ENCODE data around the gene PEAK1. TPM values are rescaled to one million over a fixed set of nuclear protein-coding genes. Genes with fewer than 3 reads are reported as not detected.

The PEAK1 gene
- total RNA-seq, 1 experiment from 2014 or later, result 21.2 TPM

DNA sequence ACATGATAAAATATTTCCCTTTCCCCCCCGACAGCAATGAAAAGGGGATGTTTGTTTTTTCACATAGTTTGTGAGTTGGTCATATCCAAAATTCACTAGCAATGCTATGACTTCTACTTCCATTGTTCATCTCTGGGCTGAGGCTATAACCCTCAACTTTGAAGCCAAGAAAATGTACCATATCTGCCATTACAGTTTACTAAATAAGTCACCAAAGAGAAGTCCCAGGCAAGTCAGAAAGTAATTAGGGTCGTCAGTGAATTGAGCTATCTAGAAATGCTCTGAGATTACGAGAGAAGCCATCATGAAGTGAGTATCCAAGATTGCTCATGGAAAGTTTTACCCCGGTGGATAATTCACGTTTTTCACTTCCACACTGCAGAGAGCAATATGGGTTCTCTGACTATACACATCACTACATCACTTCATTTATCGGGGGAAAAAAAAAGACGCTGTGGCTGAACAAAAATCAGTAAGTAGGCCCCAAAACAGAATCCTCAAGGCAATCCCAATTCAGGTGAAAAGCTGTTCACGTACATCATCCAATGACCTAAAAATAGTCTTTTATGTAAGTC is 1.4 kb downstream of the PEAK1 start:
- Histone ChIP-seq H3K4me2 (ENCODE audit: insufficient read depth, insufficient read length, low read length) (peak overlapping the region; percentile 65), H3T11ph (ENCODE audit: low read length) (no peak overlapping the region), H3K9me3 (ENCODE audit: control insufficient read depth, low read depth, low read length) (no peaks in the 10 kb centered on the region), H3K23me2 (ENCODE audit: insufficient read length, low read depth, low read length, poor library complexity, severe bottlenecking) (peaks cover 10% of the 10 kb centered on the region), H3K27ac (ENCODE audit: insufficient read length, low read depth, low read length) (no peak overlapping the region), H4K91ac (ENCODE audit: insufficient read length, low read depth, low read length) (no peak overlapping the region), H2BK20ac (ENCODE audit: low read depth, low read length, poor library complexity, severe bottlenecking) (no peak overlapping the region), H2BK12ac (ENCODE audit: insufficient read length, low read depth, low read length) (no peak overlapping the region), H4K20me1 (ENCODE audit: control insufficient read depth, insufficient read depth, insufficient read length) (no peaks in the 10 kb centered on the region), H3K23ac (ENCODE audit: insufficient read length, low read depth, low read length) (no peak overlapping the region), H3K9ac (ENCODE audit: extremely low read depth, insufficient read length, low read length) (no peak overlapping the region), H3K18ac (ENCODE audit: insufficient read length, low read depth, low read length) (no peak overlapping the region), H4K8ac (replicated peaks; ENCODE audit: insufficient read length, low read depth, low read length) (no peak overlapping the region), H2BK15ac (ENCODE audit: low read depth, low read length) (no peak overlapping the region), H3K4ac (ENCODE audit: low read depth, low read length) (no peak overlapping the region), H3K27me3 (ENCODE audit: insufficient read depth, low read length) (no peaks in the 10 kb centered on the region), H2BK5ac (ENCODE audit: insufficient read length, low read length) (no peak overlapping the region), H3K56ac (ENCODE audit: insufficient read length, low read depth, low read length) (no peak overlapping the region), H2AK5ac (ENCODE audit: insufficient read length, low read length) (no peak overlapping the region), H3K14ac (ENCODE audit: insufficient read depth, low read length) (no peak overlapping the region), H3K79me2 (ENCODE audit: insufficient read depth, low read length) (peaks cover 9% of the 10 kb centered on the region; the same call in 1 of the 2 replicates), H2BK120ac (ENCODE audit: low read depth, low read length, poor library complexity, severe bottlenecking) (no peak overlapping the region), H3K79me1 (ENCODE audit: insufficient read depth, low read depth, low read length, poor library complexity, severe bottlenecking) (peaks cover 3% of the 10 kb centered on the region), H2AFZ (ENCODE audit: low read length) (no peak overlapping the region), H4K5ac (ENCODE audit: insufficient read length, low read depth, low read length) (no peak overlapping the region), H3K4me1 (ENCODE audit: insufficient read depth, low read length) (peaks cover 12% of the 10 kb centered on the region; the same call in 1 of the 2 replicates)
- Mint-ChIP-seq H3K27me3 (ENCODE audit: low read depth) (peaks cover 18% of the 10 kb centered on the region), H3K36me3 (ENCODE audit: insufficient read depth in 1 of 3, low read depth in 3 of 3) (0 out of 7 replicates have a peak, but pooled peaks cover 0 to 3% (median 0%) of the 10 kb centered on the region in 3 experiments), H3K27ac (no peak overlapping the region; a peak in 2 of 7 replicates), H3K4me3 (peak overlapping the region; percentile 84 to 93), H3K4me1 (peaks cover 24 to 33% of the 10 kb centered on the region in 2 experiments), H3K9me3 (peaks cover 0 to 3% of the 10 kb centered on the region in 2 experiments; a peak in 1 of 5 replicates)
- WGBS (ENCODE audit: extremely low coverage, insufficient read length, low lambda C conversion rate), result no CpG with 5 or more reads among the region's 8 CpGs
- DNase-seq, result no peak
- TF ChIP-seq CTCF (conservative IDR thresholded peaks at IDR 0.05), result no peak

All from H9 (cell line).